ENCODE measurements around the gene CDCA7.

The CDCA7 gene

DNA sequence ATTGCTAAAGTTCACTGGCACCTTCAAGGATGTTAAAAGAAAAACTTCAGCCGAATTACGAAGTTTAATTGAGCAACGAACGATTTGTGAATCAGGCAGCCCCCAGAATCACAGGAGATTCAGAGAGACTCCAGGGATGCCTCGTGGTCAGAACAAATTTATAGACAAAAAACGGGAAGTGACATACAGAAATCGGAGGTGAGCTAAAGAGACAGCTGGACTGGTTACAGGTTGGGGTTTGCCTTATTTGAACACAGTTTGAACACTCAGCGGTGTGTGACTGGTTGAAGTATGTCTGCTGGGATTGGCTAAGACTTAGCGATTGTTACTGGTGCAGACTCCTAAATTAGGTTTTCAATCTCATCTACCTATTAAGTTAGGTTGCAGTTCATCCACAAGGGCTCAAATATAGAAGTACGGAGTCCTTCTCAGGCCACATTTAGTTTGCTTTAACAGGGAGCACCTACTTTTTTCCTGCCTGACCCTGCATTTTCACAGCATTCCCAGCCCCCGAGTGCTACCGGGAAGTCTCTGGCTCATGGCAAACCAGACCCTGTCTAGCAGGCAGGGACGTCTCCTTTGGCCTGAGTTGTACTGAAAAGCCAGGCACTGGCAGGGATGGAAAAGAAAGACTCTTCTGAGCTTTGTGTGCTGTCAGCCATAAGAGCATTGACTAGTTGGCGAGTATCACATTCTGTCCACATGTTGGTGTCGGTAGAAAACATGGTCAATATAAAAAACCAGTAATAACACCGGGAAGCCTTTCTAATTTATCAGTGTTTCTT is 41.1 kb downstream of the CDCA7 start:
- TF ChIP-seq, protein P1, sequence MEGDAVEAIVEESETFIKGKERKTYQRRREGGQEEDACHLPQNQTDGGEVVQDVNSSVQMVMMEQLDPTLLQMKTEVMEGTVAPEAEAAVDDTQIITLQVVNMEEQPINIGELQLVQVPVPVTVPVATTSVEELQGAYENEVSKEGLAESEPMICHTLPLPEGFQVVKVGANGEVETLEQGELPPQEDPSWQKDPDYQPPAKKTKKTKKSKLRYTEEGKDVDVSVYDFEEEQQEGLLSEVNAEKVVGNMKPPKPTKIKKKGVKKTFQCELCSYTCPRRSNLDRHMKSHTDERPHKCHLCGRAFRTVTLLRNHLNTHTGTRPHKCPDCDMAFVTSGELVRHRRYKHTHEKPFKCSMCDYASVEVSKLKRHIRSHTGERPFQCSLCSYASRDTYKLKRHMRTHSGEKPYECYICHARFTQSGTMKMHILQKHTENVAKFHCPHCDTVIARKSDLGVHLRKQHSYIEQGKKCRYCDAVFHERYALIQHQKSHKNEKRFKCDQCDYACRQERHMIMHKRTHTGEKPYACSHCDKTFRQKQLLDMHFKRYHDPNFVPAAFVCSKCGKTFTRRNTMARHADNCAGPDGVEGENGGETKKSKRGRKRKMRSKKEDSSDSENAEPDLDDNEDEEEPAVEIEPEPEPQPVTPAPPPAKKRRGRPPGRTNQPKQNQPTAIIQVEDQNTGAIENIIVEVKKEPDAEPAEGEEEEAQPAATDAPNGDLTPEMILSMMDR (IDR thresholded peaks at IDR 0.05; ENCODE audit: low read depth, low read length), result no peak
- no peak for DNase-seq (ENCODE audit: extremely low read depth, low read depth)

DNA sequence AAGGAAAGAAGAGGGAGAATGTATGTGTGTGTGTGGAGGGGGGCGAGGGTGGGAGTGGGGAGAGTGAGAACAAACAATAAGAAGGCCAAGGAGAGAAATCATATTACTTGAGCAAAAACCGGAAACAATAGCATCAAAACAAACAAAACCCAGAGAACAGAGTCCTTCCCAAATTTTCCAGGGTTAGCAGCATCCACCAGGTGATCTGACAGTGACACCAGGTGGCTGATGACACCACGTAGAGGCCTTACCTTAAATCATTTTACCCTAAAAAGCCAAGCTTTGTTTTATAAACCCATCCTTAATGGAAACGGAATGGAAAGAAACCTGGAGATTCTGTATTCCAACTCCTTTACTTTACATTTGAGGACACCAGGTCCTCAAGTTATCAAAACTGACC is 42.9 kb downstream of the CDCA7 start:
- TF ChIP-seq, protein P1 (IDR thresholded peaks at IDR 0.05; ENCODE audit: low read depth, low read length), result no peak
- DNase-seq (ENCODE audit: extremely low read depth, low read depth), result no peak

DNA sequence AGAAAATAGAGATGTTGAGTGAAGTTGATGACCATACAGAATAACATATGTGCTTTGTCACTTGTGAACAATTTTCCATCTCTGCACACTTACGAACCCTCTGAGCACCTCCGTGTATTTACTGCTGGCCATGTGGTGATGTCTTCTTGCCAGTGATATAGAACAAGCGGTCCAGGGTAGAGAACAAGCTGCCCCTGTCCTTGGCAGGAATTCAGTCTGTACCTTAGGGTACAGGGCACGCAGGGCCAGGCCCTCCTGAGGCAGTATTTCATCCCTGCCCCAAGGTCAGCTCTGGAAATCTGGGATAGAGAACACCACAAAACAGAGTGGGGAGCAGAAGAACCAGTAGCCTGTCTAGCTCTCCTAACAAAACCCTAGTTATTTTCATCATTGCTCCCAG is 44.6 kb downstream of the CDCA7 start:
- TF ChIP-seq, protein P1 (IDR thresholded peaks at IDR 0.05; ENCODE audit: low read depth, low read length), result no peak
- no peak for DNase-seq (ENCODE audit: extremely low read depth, low read depth)

DNA sequence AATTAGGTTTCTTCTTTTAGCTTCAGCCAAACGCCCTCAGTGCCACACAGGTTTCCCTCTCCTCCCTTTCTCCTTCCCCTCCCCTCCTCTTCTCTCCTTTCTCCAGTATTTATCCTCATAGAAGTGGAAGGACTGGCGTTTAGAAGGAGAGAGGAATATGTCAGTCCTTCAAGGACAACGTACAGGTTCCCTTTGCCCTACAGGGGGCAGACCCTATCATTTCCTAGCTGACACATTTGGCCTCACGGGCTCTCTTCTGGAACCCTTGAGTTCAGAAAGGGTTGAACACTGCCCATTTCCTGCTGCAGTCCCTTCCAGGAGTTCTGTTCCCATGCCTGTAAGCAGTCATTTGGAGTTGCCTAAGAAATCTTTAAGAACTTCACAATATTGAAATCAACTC is 46.1 kb downstream of the CDCA7 start:
- no peak for DNase-seq (ENCODE audit: extremely low read depth, low read depth)
- TF ChIP-seq, protein P1 (IDR thresholded peaks at IDR 0.05; ENCODE audit: low read depth, low read length), result peak; percentile 23

DNA sequence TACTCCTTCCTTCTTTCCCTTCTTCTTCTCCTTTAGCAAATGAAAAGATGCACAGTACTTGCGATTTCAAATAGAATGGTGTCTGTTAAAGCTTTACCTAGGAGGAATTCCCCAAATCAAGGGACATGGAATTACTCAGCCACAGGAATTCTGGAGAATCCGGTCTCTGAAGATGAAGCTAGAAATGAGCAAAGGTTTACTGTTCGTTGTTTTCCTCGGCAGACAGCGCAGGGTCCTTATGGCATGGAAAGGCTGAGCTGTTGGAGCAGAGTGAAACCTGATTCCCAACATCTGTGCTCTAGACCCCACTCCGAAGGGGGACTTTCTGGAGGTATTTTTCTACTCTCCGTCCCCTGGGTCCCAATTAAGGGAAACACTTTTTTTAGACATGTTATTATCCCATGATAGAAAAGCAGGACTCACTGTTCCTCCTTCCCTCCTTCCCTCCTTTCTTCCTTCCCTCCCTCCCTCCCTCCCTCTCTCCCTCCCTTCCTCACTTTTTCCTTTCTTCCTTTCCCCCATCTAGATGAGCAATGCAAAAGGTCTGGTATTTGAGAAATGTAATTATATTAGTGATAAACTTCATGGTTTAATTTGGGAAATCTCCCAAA is 47.1 kb downstream of the CDCA7 start:
- DNase-seq (ENCODE audit: extremely low read depth, low read depth), result no peak

DNA sequence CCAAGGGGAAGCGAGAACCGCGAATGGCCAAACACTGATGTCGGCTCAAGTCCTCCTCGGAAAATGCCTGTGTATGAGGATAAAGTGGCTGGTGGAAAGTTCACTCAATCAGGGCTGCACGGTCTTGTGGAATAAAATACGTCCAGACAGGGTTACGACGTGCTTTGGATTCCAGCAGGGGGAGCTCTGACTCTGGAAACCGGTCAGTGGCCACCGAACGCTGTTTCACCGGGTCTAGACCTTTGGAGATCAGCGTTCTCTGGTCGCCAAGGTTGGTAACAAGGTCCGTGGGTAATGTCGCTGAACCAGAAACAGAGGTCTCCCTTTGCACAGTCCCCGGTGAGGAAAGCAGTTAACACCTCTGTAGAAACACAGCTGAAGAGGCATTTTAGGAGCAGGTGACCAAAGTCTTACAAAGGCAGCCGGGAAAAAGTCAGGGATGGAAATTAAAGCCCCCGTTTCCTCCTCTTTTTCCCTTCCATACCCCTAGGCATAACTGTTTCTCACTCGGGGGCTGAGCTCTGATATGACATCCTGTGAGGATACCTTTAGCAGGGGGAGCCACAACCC is 47.8 kb downstream of the CDCA7 start:
- peak; percentile 64 for DNase-seq (ENCODE audit: extremely low read depth, low read depth)
- TF ChIP-seq, protein P1 (IDR thresholded peaks at IDR 0.05; ENCODE audit: low read depth, low read length), result peak; percentile 86

More for the DNA sequence above, 47.1 kb downstream of the CDCA7 start:
- TF ChIP-seq, protein P1 (IDR thresholded peaks at IDR 0.05; ENCODE audit: low read depth, low read length), result no peak

Data from AG09319 (cell line).